ENCODE data around the gene LBH.

Gene LBH

GRCh38 chr2:30270166-30270565 lies 38.8 kb downstream of the LBH start:
- in situ Hi-C loops (cut with MboI; ENCODE audit: low sequenced_read_pairs), result no loop called here

- in situ Hi-C loops (cut with MboI; ENCODE audit: low sequenced_read_pairs), result no loop called here
Observed at GRCh38 chr2:30271301-30271700, 40.0 kb downstream of the LBH start.

GRCh38 chr2:30272286-30272685 lies 41.0 kb downstream of the LBH start:
- in situ Hi-C loops (cut with MboI; ENCODE audit: low sequenced_read_pairs), result no loop called here

GRCh38 chr2:30272761-30273573 lies 41.6 kb downstream of the LBH start:
- in situ Hi-C loops (cut with MboI; ENCODE audit: low sequenced_read_pairs), result no loop called here

- in situ Hi-C loops (cut with MboI; ENCODE audit: low sequenced_read_pairs), result no loop called here
Observed at GRCh38 chr2:30273574-30273929, 42.2 kb downstream of the LBH start.

- in situ Hi-C loops (cut with MboI; ENCODE audit: low sequenced_read_pairs), result no loop called here
Observed at GRCh38 chr2:30275256-30275655, 43.9 kb downstream of the LBH start.

- in situ Hi-C loops (cut with MboI; ENCODE audit: low sequenced_read_pairs), result no loop called here
Observed at GRCh38 chr2:30276455-30276911, 45.1 kb downstream of the LBH start.

GRCh38 chr2:30277582-30277981 lies 46.2 kb downstream of the LBH start:
- in situ Hi-C loops (cut with MboI; ENCODE audit: low sequenced_read_pairs), result no loop called here

- in situ Hi-C loops (cut with MboI; ENCODE audit: low sequenced_read_pairs), result no loop called here
Observed at GRCh38 chr2:30278419-30278818, 47.1 kb downstream of the LBH start.

- in situ Hi-C loops (cut with MboI; ENCODE audit: low sequenced_read_pairs), result no loop called here
Observed at GRCh38 chr2:30280596-30281434, 49.5 kb downstream of the LBH start.

- in situ Hi-C loops (cut with MboI; ENCODE audit: low sequenced_read_pairs), result no loop called here
Observed at GRCh38 chr2:30282081-30282480, 50.7 kb downstream of the LBH start.

- in situ Hi-C loops (cut with MboI; ENCODE audit: low sequenced_read_pairs), result no loop called here
Observed at GRCh38 chr2:30282721-30283120, 51.4 kb downstream of the LBH start.

- in situ Hi-C loops (cut with MboI; ENCODE audit: low sequenced_read_pairs), result no loop called here
Observed at GRCh38 chr2:30283931-30284565, 52.7 kb downstream of the LBH start.

GRCh38 chr2:30285758-30286157 lies 54.4 kb downstream of the LBH start:
- in situ Hi-C loops (cut with MboI; ENCODE audit: low sequenced_read_pairs), result no loop called here

- in situ Hi-C loops (cut with MboI; ENCODE audit: low sequenced_read_pairs), result no loop called here
Observed at GRCh38 chr2:30287190-30287840, 56.0 kb downstream of the LBH start.

GRCh38 chr2:30287857-30288513 lies 56.7 kb downstream of the LBH start:
- in situ Hi-C loops (cut with MboI; ENCODE audit: low sequenced_read_pairs), result no loop called here

GRCh38 chr2:30288561-30288960 lies 57.2 kb downstream of the LBH start:
- in situ Hi-C loops (cut with MboI; ENCODE audit: low sequenced_read_pairs), result no loop called here

GRCh38 chr2:30293303-30293921 lies 62.1 kb downstream of the LBH start:
- in situ Hi-C loops (cut with MboI; ENCODE audit: low sequenced_read_pairs), result no loop called here

GRCh38 chr2:30294133-30294532 lies 62.8 kb downstream of the LBH start:
- in situ Hi-C loops (cut with MboI; ENCODE audit: low sequenced_read_pairs), result no loop called here

GRCh38 chr2:30296496-30296895 lies 65.2 kb downstream of the LBH start:
- in situ Hi-C loops (cut with MboI; ENCODE audit: low sequenced_read_pairs), result no loop called here

Measured in hTERT RPE-1 (cell line).